GM19099 (cell line): ENCODE results near the gene SELENOS.

Source experiments
- POLR2A ChIP-seq: IDR thresholded peaks from 3 replicates; pipeline ENCODE4 v1.6.1; 2011; ENCODE audit warnings: low read depth; ENCODE audit not compliant: insufficient read length; ENCODE audit errors: extremely low read depth

Gene SELENOS

GRCh38 chr15:101296418-101297405 is 19.4 kb upstream of the SELENOS start:
- TF ChIP-seq POLR2A, result no peak

- no peak for TF ChIP-seq POLR2A
These were observed 18.4 kb upstream of the SELENOS start for GRCh38 chr15:101295607-101296161.

- TF ChIP-seq POLR2A, result peak; percentile 85
These were observed 17.7 kb upstream of the SELENOS start, which contains the start of gene SNRPA1 for GRCh38 chr15:101294731-101295606. TSS of gene SNRPA1 (minus strand) at chr15:101295248. CDS start at chr15:101295178, 70 bp downstream.

GRCh38 chr15:101293122-101293521 is 15.8 kb upstream of the SELENOS start:
- no peak for TF ChIP-seq POLR2A

GRCh38 chr15:101288905-101289513 is 11.7 kb upstream of the SELENOS start:
- TF ChIP-seq POLR2A, result no peak

GRCh38 chr15:101286471-101287114 is 9.3 kb upstream of the SELENOS start:
- TF ChIP-seq POLR2A, result no peak

GRCh38 chr15:101283931-101284330 is 6.6 kb upstream of the SELENOS start:
- no peak for TF ChIP-seq POLR2A

GRCh38 chr15:101280007-101280406 is 2.7 kb upstream of the SELENOS start:
- TF ChIP-seq POLR2A, result no peak

- TF ChIP-seq POLR2A, result no peak
These were observed 769 bp upstream of the SELENOS start for GRCh38 chr15:101277943-101278564.

GRCh38 chr15:101276501-101277037 is 716 bp downstream of the SELENOS start:
- TF ChIP-seq POLR2A, result no peak

- no peak for TF ChIP-seq POLR2A
These were observed 2.3 kb downstream of the SELENOS start for GRCh38 chr15:101275018-101275417.

- no peak for TF ChIP-seq POLR2A
These were observed 3.8 kb downstream of the SELENOS start for GRCh38 chr15:101273534-101273933.

- TF ChIP-seq POLR2A, result no peak
These were observed 4.7 kb downstream of the SELENOS start for GRCh38 chr15:101272584-101272983.

GRCh38 chr15:101269479-101270223 is 7.6 kb downstream of the SELENOS start:
- TF ChIP-seq POLR2A, result no peak
